Mammary epithelial cell (primary cell): ENCODE measurements around the gene CTIF.

Source experiments
- CTCF ChIP-seq, 2 donors: IDR thresholded peaks in 1 of 2; conservative IDR thresholded peaks in 1 of 2; 2 replicates each; pipeline ENCODE4 v1.5.1; 2011 to 2012; ENCODE audit warnings: inconsistent platforms in 2 of 2, low read length in 2 of 2, mild to moderate bottlenecking in 2 of 2, control low read depth in 1 of 2, low read depth in 1 of 2; ENCODE audit not compliant: insufficient read depth in 1 of 2; ENCODE audit errors: extremely low read depth in 1 of 2
- EZH2 ChIP-seq: IDR thresholded peaks from 2 replicates; pipeline ENCODE4 v1.6.1; 2012; ENCODE audit warnings: low read length, inconsistent platforms, borderline replicate concordance

DNA sequence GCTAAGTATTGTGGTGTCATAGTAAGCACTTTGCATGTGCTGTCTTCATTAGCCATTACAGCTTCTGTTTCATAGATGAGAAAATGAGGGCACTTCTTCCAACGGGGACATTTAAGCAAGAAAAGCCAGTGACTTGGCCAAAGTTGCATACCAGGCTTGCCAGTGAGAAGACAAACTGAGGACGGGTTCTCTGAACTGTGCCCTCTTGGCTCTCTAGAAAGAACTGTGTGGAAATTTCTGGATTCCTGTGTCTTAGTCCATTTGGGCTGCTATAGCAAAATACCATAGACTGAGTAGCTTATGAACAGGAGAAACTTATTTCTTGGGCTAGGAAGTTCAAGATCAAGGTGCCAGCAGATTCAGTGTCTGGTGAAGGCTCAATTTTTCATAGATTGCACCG is 13.3 kb downstream of the CTIF start:
- no peak for TF ChIP-seq CTCF (conservative IDR thresholded peaks at IDR 0.05 in 1 of 2, IDR thresholded peaks at IDR 0.05 in 1 of 2; ENCODE audit: extremely low read depth in 1 of 2, insufficient read depth in 1 of 2, low read depth in 1 of 2, low read length in 2 of 2)
- TF ChIP-seq EZH2 = no peak
